8988T (cell line): Measurements from ENCODE around the gene WNT11.

Source experiments
- DNase-seq: peaks from one replicate; pipeline ENCODE4 v3.0.0; 2011

The WNT11 gene

GRCh38 chr11:76206327-76207081, at the start of gene WNT11:
TSS of gene WNT11 (minus strand) at chr11:76206502. CDS start at chr11:76206407, 95 bp downstream.
- no peak for DNase-seq

- no peak for DNase-seq
Measured at GRCh38 chr11:76253416-76253815, 47.1 kb upstream of the WNT11 start.

GRCh38 chr11:76252631-76253070, 46.3 kb upstream of the WNT11 start:
- DNase-seq: no peak

- DNase-seq: no peak
Measured at GRCh38 chr11:76251576-76251975, 45.3 kb upstream of the WNT11 start.

- DNase-seq: no peak
Measured at GRCh38 chr11:76251226-76251575, 44.9 kb upstream of the WNT11 start.

- no peak for DNase-seq
Measured at GRCh38 chr11:76250520-76251225, 44.4 kb upstream of the WNT11 start.

GRCh38 chr11:76249195-76249741, 43.0 kb upstream of the WNT11 start:
- no peak for DNase-seq

- no peak for DNase-seq
Measured at GRCh38 chr11:76248210-76248609, 41.9 kb upstream of the WNT11 start.

- no peak for DNase-seq
Measured at GRCh38 chr11:76247091-76247490, 40.8 kb upstream of the WNT11 start.

GRCh38 chr11:76246271-76246933, 40.1 kb upstream of the WNT11 start:
- no peak for DNase-seq

- no peak for DNase-seq
Measured at GRCh38 chr11:76245720-76246119, 39.4 kb upstream of the WNT11 start.

- no peak for DNase-seq
Measured at GRCh38 chr11:76244316-76244851, 38.1 kb upstream of the WNT11 start.

GRCh38 chr11:76243957-76244285, 37.6 kb upstream of the WNT11 start:
- DNase-seq: no peak

- no peak for DNase-seq
Measured at GRCh38 chr11:76243193-76243956, 37.1 kb upstream of the WNT11 start.

GRCh38 chr11:76242004-76242779, 35.9 kb upstream of the WNT11 start:
- no peak for DNase-seq

GRCh38 chr11:76241243-76242000, 35.1 kb upstream of the WNT11 start:
- no peak for DNase-seq

- DNase-seq: no peak
Measured at GRCh38 chr11:76240666-76241065, 34.4 kb upstream of the WNT11 start.

GRCh38 chr11:76240161-76240540, 33.8 kb upstream of the WNT11 start:
- no peak for DNase-seq

- no peak for DNase-seq
Measured at GRCh38 chr11:76239483-76240160, 33.3 kb upstream of the WNT11 start.

- DNase-seq: no peak
Measured at GRCh38 chr11:76238551-76238950, 32.2 kb upstream of the WNT11 start.

- DNase-seq: no peak
Measured at GRCh38 chr11:76237914-76238313, 31.6 kb upstream of the WNT11 start.
